ENCODE data around the gene TYSND1.
"Not testable (repeated sequence)": the region's sequence is repeated elsewhere in the genome, so short reads cannot be mapped to it uniquely, and the experiment has no call there.

The TYSND1 gene

DNA sequence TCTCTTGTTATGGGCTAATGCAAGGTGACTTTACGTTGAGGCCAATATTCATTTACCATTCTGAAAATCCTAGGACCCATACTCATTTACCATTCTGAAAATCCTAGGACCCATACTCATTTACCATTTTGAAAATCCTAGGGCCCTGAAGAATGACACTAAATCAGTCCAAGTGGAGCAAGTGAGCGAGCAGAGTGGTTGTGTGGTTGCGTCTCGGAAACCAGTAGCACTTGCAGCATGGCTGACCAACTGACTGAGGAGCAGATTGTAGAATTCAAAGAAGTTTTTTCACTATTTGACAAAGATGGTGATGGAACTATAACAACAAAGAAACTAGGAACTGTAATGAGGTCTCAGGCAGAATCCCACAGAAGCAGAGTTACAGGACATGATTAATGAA lies 16.9 kb upstream of the TYSND1 start:
- no peak for DNase-seq (ENCODE audit: low read depth)

DNA sequence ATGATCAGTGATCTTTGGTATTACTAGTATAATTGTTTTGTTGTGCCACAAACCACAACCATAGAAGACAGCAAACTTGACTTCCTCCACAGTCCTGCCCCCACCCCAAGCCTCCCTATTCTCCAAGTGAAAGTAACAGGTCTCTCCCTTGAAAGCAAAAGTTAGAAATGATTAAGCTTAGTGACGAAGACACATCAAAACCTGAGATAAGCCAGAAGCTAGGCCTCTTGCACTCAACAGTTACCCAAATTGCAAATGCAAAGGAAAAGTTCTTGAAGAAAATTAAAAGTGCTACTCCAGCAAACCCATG lies 16.3 kb upstream of the TYSND1 start:
- peak; percentile 48 for DNase-seq (ENCODE audit: low read depth)

DNA sequence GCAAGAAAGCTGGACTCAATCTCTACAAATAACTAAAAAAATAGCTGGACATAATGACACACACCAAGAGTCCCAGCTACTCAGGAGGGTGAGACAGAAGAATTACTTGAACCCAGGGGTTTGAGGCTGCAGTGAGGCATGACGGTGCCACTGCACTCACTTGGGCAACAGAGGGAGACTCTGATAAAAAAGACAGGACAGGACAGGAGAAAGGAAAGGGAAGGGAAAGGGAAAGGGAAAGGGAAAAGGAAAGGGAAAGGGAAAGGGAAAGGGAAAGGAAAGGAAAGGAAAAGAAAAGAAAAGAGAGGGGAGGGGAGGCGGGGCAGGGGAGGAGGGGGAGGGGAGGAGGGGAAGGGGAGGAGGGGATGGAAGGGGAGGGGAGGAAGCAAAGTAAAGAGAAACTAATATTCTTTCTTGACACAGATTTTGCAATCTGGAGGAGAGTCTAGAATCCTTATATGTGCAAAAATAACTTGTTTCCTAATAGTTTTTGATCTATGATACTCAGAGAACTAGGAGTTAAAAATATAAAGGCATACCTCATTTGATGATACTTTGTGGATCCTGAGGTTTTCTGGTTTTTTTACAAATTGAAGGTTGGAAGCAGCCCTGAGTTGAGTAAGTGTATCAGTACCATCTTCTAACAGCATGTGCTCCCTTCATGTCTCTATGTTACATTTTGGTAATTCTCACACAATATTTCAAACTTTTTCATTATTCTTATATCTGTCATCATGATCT lies 15.8 kb upstream of the TYSND1 start:
- DNase-seq (ENCODE audit: low read depth), result no peak

DNA sequence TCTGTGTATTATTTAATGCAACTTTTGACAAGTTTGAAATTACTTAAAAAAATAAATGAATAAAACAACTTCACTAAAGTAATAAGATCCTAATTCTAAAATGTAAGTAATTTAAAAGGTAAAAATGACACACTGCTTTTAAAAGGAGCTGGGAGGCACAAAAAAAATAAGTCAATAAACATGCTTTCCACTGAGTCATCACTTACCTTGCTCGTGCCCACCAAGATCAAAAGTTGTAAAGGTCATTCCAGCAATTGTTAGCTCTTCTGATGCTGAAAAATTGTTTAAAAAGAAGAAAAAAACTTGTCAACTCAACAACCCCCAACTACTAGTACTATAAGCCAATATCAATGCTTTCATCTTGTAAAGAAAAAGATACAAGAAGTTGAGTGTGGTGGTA lies 14.3 kb upstream of the TYSND1 start:
- no peak for DNase-seq (ENCODE audit: low read depth)

DNA sequence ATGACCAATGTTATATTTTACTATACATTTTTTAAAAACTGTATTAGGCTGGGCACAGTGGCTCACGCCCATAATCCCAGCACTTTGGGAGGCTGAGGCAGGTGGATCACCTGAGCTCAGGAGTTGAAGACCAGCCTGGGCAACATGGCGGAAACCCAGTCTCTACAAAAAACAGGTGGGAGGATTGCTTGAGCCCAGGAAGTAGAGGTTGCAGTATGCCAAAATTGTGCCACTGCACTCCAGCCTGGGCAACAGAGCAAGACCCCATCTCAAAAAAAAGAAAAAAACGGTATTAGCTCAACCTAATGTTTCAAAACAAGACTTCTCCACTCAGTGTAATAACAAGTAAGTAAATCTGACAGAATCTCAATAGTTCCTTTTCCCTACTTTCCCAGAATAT lies 12.9 kb upstream of the TYSND1 start:
- not testable (repeated sequence) for DNase-seq (ENCODE audit: low read depth)

DNA sequence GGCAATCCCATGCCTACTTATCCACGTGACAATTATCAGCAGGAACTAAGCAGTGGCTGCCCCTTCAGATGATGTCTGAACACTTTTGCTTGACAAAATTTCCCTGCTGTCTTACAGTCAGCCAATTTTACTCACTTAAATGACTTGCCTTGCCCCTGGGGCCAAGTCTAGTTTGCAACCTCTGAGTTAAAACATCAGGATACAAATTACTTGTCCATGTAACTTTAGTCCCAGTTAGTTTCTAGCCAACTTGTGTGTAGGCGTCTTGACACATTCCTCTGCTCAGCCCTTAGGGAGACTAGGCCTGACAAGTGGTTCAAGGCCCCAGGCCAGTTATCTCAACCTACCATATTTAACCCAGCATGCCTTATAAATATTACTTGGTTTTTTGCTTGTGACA lies 11.6 kb upstream of the TYSND1 start:
- no peak for DNase-seq (ENCODE audit: low read depth)

DNA sequence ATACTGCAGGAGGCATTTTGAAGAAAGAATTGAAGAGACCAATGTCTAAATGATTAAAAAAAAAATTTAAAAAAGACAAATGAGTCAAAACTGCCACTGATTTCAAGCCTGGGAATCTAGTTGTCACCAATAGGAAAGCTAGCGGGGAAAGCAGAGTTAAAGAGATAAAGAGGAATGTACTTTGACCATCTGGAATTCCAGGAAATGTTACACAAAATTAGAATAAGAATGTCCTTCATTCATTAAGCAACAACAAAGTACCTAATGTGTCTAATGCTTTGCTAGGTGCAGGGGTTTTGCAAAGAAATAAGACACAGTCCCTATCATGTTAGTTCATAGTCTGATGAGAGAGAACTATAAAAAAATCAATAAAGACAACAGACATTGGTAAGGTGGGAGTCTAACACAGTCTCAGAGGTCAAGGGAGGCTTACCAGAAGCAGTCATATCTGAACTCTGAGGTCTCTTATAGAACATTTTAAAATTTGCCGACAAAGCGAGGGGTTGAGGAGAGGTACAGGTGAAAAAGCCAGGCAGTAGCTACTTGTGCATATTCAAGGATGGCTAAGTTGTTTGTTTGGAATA lies 8.8 kb upstream of the TYSND1 start:
- no peak for DNase-seq (ENCODE audit: low read depth)

DNA sequence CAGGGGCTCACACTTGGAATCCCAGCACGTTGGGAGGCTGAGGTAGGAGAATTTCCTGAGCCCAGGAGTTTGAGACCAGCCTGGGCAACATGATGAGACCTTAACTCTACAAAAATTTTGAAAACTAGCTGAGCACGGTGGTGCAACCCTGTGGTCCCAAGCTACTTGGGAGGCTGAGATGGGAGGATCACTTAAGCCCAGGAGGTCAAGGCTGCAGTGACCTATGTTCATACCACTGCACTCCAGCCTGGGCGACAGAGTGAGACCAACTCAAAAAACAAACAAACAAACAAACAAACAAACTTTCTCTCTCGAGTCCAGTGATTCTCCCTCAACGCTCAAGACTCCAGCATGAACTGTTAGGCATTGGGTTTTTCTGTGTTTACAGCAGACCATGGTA lies 2.0 kb upstream of the TYSND1 start:
- DNase-seq (ENCODE audit: low read depth), result no peak

DNA sequence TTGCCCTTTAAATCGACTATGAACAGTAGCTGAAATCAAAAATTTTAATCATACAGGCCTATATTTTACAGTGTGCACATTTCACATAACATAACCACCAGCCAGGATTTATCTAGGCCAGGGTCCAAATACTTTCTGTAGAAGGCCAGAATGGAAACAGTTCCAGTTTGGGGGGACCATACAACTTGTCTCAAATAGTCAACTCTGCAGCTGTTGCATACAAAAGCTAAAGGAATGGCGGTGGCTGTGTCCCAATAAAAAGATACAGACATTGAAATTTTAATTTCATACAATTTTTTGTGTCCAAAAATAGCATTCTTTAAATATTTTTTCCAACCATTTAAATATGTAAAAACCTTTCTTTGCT lies 742 bp upstream of the TYSND1 start:
- no peak for DNase-seq (ENCODE audit: low read depth)

DNA sequence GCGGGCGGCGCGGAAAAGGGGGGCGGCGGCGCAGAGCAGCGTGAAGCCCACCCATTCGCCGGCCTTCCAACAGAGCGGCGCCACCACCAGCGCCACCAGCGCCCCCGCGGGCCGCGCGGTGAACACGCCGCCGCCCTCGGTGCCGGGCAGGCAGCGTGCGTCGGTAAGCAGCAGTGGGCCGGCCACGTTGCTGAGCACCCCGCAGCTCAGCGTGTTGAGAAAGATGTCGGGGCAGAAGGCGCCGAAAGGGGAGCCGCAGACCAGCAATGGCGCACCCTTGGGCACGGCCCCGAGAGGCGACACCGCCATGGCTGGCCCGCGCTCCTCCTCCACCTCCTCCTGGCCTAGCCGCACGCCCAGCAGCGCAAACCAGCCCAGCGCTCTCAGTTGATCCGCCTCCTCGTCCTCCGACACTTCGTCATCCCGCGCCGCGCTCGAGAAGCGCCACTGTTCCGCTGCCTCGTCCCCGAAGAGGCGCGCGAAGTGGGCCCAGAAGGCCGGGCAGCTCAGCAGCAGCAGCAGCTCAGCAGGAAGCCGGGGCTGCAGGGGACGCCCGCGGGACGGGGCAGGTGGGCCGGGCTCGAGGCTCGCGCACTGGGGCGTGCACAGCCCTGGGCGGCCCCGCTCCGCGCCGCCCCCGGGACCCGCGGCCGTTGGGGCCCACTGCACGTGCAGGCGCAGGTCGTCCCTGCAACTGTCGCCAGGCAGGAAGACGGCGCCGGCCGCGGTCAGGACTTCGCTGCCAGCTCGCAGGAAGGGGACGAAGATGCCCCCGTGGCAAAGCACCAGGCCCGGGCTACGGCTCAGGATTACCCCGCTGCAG lies 623 bp downstream of the TYSND1 start:
- DNase-seq (ENCODE audit: low read depth), result peak; percentile 51

DNA sequence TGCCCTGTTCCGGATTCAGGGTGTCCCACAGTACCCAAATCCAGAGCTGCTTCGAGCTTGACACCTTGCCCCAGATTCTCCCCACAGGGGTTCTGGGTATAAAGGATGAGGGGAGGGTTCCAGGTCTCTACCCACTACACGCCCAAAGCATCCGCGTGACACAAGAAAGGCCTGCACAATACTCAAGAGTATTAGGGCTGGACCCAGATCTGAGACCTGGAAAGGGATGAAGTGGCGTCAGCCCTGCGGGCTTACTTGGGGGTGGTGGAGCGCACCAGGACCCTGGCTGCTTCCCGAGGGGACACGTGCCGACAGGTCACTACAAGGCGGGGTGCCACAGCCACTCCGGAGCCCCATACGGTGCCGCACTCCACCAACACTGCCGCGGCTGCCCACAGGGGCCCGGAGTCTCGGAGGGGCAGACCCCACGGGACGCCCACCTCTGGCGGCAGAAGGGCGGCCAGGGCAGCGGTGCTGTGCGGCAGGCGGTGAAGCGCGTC lies 1.3 kb downstream of the TYSND1 start:
- no peak for DNase-seq (ENCODE audit: low read depth)

DNA sequence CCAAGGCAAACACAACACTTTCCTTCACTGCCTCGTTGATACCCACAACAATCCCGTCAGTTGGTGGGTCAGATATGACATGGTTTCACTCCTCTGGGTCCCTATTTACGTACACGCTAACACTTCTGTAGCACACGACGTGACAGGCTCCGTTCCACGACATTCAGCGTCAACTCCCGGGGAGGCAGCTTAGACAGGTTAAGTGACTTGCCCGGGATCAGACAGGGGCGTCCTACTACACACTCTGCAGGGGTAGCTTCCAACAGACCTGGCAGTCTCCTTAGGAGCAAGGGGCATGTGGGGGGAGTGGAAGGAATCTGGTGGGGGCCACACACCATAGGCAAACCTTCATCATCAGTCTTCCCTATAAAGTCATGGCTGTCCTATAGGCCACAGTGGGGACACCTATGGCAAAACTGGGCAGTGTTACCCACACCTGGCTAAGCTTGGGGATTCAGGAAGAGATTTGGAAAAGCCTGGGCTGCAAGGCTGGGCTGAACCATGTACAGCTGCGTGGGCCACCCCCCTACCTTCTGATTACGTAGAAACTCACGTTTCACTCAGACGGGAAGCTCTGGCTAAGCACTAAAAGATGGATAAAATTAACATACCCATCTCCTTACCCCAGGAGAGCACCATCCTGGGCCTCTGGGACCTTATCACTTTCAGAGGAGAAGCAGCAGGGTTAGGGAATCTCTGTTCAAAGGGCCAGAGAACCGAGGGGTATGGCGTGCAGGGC lies 2.0 kb downstream of the TYSND1 start:
- DNase-seq (ENCODE audit: low read depth), result no peak

DNA sequence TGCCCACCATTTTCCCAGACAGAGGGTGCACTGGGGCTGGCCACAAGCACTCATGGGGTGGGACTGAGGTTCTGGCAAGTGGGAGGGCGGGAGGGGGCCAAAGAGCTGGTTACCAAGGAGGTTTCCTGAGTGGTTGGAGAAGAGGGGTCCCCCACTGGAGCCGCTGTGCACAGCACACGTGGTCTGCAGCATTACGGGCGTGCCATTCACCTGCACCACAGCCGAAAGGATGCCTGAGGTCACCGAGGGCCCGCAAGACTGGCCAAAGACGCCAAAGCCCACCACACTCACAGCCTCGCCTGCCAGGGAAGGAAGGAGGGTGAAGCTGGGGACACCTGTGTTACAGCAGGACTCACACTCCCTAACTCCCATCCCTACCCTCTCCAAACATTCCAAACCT lies 3.9 kb downstream of the TYSND1 start:
- no peak for DNase-seq (ENCODE audit: low read depth)

DNA sequence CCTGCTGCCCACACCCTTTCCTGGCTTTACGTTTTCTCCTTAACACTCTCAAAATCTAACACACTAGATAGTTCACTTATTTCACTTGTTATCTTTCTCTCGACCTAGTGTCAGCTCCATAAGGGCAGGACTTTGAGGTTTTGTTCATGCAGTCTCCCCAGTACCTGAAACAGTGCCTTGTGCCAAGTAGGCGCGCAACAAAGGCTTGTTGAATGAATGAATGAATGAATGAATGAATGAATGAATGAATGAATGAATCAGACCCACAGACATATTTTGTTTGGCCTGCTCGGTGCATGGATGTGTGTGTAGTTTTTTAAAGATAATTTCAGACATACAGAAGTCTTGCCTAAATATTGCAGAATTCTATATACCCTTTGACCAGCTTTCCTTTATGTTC lies 6.2 kb downstream of the TYSND1 start:
- DNase-seq (ENCODE audit: low read depth), result no peak

DNA sequence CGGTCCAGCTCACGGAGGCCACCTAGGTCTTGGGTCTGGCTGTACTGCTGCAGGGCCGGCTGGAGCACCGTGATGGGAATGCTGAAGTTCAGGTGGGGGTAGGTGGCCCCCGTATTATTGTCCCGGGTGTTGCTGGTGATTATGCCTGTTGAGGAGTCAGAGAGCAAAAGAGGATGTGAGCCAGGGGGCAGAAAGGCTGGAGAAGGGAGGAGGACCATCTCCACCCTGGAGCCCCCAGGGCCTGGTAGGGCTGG lies 6.6 kb downstream of the TYSND1 start:
- no peak for DNase-seq (ENCODE audit: low read depth)

DNA sequence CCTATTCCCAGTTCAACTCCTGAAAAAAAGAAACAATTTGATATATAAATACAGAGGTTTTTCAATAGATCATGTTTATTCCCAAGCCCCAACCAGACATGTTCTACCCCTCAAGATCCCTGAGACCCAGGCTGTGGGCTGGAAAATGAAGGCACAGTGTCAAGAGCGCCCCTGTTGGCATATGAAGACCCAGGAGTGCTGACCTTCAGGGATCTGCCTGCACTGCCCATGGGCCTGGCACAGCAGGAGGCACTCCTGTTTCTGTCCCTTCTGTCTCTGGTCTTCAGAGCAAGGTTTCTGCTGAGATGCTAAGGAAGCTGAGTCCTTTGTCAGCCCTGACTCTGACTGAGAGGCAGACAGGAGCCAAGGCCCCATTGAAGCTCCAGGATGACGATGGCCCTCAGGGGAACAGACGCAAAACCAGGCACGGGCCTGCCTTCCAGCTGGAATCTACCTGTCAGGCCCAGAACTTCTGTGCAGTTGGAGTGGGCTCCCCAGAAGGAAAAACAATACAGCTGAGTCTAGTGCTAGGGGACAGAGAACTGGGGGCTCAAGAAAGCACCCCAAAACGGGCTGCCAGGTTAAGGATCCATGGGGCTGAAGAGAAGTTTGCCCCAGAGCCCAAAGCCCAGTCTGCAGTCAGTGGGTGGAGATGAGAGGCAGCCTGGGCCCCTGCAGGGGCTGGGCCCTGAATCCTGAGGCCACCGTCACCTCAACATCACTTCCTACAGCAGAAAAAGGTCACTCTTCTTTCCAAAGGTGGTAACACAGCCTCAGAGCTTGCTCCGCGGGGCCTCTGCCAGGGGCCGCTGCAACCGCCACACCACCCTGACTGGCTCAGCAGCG lies 7.1 kb downstream of the TYSND1 start:
- no peak for DNase-seq (ENCODE audit: low read depth)

DNA sequence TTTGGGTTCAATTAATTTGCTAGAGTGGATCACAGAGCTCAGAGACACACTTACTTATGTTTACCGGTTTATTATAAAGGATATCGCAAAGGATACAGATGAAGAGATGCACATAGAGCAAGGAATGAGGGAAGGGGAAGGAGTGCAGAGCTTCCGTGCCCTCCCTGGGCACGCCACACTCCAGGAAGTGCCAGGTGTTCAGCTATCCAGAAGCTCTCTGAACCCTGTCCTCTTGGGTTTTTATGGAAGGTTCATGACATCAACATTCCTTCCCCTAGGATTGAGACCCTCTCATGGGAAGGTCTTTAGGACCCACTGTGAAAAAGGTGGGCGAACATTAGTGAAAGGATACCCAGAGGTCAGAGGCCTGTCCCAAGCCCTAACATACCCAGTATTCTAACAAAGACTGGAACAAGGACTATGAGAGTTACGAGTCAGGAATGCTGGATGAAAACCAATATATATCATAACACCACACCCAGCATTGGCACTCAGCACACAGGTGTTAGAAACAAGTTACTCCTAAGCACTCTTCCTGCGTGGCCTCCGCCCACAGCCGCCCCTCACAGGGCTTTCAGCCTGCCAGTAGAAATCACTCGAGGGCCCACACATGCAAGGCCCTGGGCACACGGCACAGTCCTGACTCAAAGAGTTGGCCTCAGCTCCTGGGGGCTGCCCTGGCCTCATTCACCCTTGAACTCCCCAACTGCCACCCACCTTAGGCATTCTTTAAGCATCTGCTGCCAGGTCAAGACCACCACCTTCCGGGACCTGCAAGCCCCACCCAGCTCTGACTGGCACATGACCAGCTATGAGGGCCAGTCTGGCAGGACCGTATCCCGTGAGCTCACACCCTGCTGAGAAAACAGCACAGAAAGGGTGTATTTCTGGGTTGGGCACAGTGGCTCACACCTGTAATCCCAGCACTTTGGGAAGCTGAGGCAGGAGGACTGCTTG lies 8.3 kb downstream of the TYSND1 start:
- no peak for DNase-seq (ENCODE audit: low read depth)

DNA sequence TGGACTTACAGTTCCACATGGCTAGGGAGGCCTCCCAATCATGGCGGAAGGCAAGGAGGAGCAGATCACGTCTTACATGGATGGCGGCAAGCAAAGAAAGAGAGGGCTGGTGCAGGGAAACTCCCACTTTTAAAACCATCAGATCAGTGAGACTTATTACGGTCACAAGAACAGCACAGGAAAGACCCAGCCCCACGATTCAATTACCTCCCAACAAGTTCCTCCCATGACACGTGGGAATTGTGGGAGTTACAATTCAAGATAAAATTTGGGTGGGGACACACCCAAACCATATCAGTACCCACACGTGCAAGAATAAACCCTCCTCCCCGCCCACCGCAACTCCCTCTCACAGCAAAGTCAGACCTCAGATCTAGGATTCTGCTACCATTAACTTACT lies 9.4 kb downstream of the TYSND1 start:
- no peak for DNase-seq (ENCODE audit: low read depth)

DNA sequence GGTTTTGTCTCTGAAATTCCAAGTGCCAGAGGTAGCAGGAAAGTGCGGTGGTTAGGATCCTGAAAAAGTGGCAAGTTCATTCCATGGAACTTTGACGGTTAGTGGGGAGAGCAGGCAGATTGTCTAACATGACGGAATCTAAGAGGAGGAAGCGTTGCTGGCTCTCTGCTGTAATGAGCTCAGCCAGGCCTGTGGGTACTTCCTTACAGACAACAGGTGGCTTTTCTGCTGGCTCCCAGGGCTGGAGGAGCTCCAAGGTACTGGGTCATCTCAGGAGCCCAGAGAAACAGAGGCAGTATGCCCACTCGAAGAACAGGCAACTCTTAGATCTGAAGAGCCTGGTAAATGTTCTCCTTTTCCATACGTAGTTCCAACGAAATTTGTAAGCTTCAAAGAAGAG lies 10.8 kb downstream of the TYSND1 start:
- DNase-seq (ENCODE audit: low read depth), result no peak

DNA sequence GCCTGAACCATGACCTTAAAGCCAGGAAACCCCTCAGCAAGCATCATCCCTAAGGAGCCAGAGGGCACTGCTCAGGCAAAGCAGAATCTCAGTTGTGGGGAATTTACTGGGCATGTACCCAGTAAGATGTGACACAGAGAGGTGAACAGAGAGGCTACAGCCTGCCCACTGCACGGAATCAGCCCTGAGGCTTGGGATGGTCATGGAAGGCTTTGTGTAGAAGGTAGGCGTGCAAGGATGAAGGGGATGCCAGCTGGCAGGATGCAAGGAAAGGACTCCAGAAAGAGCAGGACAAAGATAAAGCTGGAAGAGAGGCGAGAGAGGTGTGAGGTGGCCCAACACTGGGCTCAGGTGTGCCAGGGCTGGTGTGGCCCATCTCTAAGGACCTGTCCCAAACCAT lies 11.5 kb downstream of the TYSND1 start:
- no peak for DNase-seq (ENCODE audit: low read depth)

Measured in stimulated activated CD8-positive, alpha-beta memory T cell treated with anti-CD3 and anti-CD28 coated beads, Interleukin-4, amount 100 ng/mL, for 24 hours (primary cell).